A673 (cell line): ENCODE data around the gene PLB1.

ENCODE experiments used
- EZH2 ChIP-seq: fragments of 200-600 bp; sonication (generic); IDR thresholded peaks from 2 replicates; pipeline ENCODE4 v1.6.1; 2017; ENCODE audit warnings: borderline replicate concordance, low read depth, mild to moderate bottlenecking, mixed read lengths, antibody characterized with exemption, low read length; ENCODE audit not compliant: poor library complexity, severe bottlenecking
- TF ChIP-seq, protein P1 (sequence below): fragments of 300-800, 200-600 bp; sonication (generic); conservative IDR thresholded peaks from 2 replicates; pipeline ENCODE4 v1.5.1; 2017; ENCODE audit warnings: low read depth, mild to moderate bottlenecking, antibody characterized with exemption, low read length, moderate library complexity, mixed read lengths

GRCh38 chr2:28636491-28636890 lies 140.6 kb downstream of the PLB1 start:
- TF ChIP-seq, protein P1, sequence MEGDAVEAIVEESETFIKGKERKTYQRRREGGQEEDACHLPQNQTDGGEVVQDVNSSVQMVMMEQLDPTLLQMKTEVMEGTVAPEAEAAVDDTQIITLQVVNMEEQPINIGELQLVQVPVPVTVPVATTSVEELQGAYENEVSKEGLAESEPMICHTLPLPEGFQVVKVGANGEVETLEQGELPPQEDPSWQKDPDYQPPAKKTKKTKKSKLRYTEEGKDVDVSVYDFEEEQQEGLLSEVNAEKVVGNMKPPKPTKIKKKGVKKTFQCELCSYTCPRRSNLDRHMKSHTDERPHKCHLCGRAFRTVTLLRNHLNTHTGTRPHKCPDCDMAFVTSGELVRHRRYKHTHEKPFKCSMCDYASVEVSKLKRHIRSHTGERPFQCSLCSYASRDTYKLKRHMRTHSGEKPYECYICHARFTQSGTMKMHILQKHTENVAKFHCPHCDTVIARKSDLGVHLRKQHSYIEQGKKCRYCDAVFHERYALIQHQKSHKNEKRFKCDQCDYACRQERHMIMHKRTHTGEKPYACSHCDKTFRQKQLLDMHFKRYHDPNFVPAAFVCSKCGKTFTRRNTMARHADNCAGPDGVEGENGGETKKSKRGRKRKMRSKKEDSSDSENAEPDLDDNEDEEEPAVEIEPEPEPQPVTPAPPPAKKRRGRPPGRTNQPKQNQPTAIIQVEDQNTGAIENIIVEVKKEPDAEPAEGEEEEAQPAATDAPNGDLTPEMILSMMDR: no peak
- no peak for TF ChIP-seq EZH2
